ENCODE measurements around the gene YIPF7. TPM values are rescaled to one million over a fixed set of nuclear protein-coding genes. Genes with fewer than 3 reads are reported as not detected.
A peak's percentile ranks its signal among the peaks of the same experiment; 100 is the strongest.

The YIPF7 gene
- total and polyA plus RNA-seq, 9 of the 15 experiments (the other 6 are each of a cell fraction or from before 2014, with no cell fraction given): 0.14 TPM; not detected in 8

GRCh38 chr4:44678094-44679041, 26.9 kb upstream of the YIPF7 start, which contains the start of gene GUF1 (continued):
- TF ChIP-seq CHD7 (IDR thresholded peaks at IDR 0.05; ENCODE audit: low read depth, low read length) (no peak), ZFP30 (CRISPR knock-in tag; IDR thresholded peaks at IDR 0.05; ENCODE audit: borderline replicate concordance) (no peak), ATF1 (CRISPR knock-in tag; IDR thresholded peaks at IDR 0.05) (peak; percentile 86), ATF1 (tag; IDR thresholded peaks at IDR 0.05) (peak; percentile 99), NCOA2 (IDR thresholded peaks at IDR 0.05; ENCODE audit: partially characterized antibody in 2 of 2) (no peak), ZBTB34 (CRISPR knock-in tag; IDR thresholded peaks at IDR 0.05) (no peak), ZNF134 (CRISPR knock-in tag; conservative IDR thresholded peaks at IDR 0.05) (no peak), ARID2 (IDR thresholded peaks at IDR 0.05) (no peak), GTF2E2 (tag; IDR thresholded peaks at IDR 0.05) (peak; percentile 77), FOXA1 (IDR thresholded peaks at IDR 0.05; ENCODE audit: borderline replicate concordance) (no peak)
